Right atrium auricular region (tissue), 2 donors: ENCODE measurements around the gene NAP1L4. TPM values are rescaled to one million over a fixed set of nuclear protein-coding genes. Genes with fewer than 3 reads are reported as not detected.

ENCODE experiments used
- DNase-seq: peaks from one replicate; pipeline ENCODE4 v3.0.0-alpha.2; 2019; ENCODE audit warnings: low spot score
- H3K27ac ChIP-seq, 2 donors: fragments of 200-600 bp; sonication (generic); 1 replicate in 1 of 2; 2 replicates in 1 of 2; pipeline ENCODE4 v1.5.1; 2016 to 2019
- H3K27me3 ChIP-seq, 2 donors: fragments of 200-600 bp; sonication (generic); one replicate each; pipeline versions ENCODE4 v1.5.1 to v1.6.0; 2017 to 2019
- H3K36me3 ChIP-seq: fragments of 200-600 bp; sonication (generic); one replicate; pipeline ENCODE4 v1.5.1; 2016
- H3K4me1 ChIP-seq, 2 donors: fragments of 200-600 bp; sonication (generic); one replicate each; pipeline versions ENCODE4 v1.5.1 to v1.6.0; 2017 to 2019
- H3K4me3 ChIP-seq, 2 donors: fragments of 200-600 bp; sonication (generic); 1 replicate in 1 of 2; 2 replicates in 1 of 2; pipeline ENCODE4 v1.5.1; 2017 to 2019; ENCODE audit warnings: mild to moderate bottlenecking in 1 of 2, moderate library complexity in 1 of 2
- H3K9me3 ChIP-seq, 2 donors: fragments of 200-600 bp; sonication (generic); one replicate each; pipeline ENCODE4 v1.5.1; 2019
- total RNA-seq, 2 donors: library from RNA; depleted of rRNA; stranded (reverse); fragments of >200 nt; gene quantifications; one replicate each; pipeline ENCODE4 v1.1.0, GENCODE V29; 2016
- TF ChIP-seq, protein P1 (sequence below), 2 donors: fragments of 200-600 bp; sonication (generic); IDR thresholded peaks; one replicate each; pipeline ENCODE4 v1.5.1; 2019; ENCODE audit warnings: antibody characterized with exemption in 2 of 2

Gene NAP1L4
- total RNA-seq, 2 donors from 2014 or later, result 79.2 to 128 TPM

DNA sequence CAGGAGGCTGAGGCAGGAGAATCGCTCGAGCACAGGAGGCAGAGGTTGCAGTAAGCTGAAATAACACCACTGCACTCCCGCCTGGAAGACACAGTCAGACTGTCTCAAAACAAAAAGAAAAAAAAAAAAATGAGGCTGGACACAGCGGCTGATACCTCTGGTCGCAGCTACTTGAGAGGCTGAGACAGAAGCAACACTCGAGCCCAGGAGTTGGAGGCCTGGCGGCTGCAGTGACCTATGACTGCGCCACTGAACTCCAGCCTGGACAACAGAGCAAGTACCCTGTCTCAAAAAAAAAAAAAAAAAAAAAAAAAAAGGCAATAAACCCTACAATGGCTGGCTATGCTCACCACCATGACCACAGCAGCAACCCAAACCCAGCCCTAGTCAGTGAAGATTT, 11.0 kb downstream of the NAP1L4 start:
- H3K9me3 ChIP-seq, result no peaks in the 10 kb centered on the region
- H3K36me3 ChIP-seq, result peaks cover 24% of the 10 kb centered on the region
- peaks cover 0 to 21% of the 10 kb centered on the region in 2 donors for H3K4me1 ChIP-seq
- TF ChIP-seq, protein P1, sequence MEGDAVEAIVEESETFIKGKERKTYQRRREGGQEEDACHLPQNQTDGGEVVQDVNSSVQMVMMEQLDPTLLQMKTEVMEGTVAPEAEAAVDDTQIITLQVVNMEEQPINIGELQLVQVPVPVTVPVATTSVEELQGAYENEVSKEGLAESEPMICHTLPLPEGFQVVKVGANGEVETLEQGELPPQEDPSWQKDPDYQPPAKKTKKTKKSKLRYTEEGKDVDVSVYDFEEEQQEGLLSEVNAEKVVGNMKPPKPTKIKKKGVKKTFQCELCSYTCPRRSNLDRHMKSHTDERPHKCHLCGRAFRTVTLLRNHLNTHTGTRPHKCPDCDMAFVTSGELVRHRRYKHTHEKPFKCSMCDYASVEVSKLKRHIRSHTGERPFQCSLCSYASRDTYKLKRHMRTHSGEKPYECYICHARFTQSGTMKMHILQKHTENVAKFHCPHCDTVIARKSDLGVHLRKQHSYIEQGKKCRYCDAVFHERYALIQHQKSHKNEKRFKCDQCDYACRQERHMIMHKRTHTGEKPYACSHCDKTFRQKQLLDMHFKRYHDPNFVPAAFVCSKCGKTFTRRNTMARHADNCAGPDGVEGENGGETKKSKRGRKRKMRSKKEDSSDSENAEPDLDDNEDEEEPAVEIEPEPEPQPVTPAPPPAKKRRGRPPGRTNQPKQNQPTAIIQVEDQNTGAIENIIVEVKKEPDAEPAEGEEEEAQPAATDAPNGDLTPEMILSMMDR (IDR thresholded peaks at IDR 0.05), result no peak
- no peak overlapping the region for H3K4me3 ChIP-seq
- no peak for DNase-seq
- no peaks in the 10 kb centered on the region for H3K27me3 ChIP-seq
- no peak overlapping the region for H3K27ac ChIP-seq

DNA sequence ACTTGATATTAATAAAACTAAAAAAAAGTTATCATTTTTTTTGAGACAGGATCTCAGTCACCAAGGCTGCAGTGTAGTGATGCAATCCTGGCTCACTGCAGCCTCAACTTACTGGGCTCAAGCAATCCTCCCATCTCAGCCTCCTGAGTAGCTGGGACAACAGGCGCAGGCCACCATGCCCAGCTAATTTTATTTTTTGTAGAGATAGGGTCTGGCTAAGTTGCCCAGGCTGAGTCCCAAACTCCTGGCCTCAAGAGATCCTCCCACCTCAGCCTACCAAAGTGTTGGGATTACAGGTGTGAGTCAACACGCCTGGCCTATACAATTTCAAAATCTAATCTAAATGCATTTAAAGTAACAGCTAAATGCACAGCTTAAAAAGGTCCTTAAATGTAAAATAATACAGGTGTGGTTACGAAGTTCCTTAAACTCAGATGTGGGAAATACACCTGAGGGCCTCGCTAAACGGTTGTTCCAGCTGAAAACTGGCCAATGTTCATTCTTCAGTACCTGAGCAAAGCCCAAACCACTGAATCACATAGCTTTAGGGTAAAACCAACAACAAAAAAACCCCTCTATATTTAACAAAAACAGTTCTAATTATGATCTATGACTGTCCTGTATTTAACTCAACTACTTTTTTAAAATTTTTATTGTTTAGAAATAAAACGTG, 11.8 kb downstream of the NAP1L4 start:
- H3K4me3 ChIP-seq, result no peak overlapping the region
- no peaks in the 10 kb centered on the region for H3K9me3 ChIP-seq
- peaks cover 0 to 26% of the 10 kb centered on the region in 2 donors for H3K4me1 ChIP-seq
- no peak overlapping the region for H3K27ac ChIP-seq
- peaks cover 27% of the 10 kb centered on the region for H3K36me3 ChIP-seq
- H3K27me3 ChIP-seq, result no peaks in the 10 kb centered on the region
- DNase-seq, result no peak
- TF ChIP-seq, protein P1 (IDR thresholded peaks at IDR 0.05), result no peak

DNA sequence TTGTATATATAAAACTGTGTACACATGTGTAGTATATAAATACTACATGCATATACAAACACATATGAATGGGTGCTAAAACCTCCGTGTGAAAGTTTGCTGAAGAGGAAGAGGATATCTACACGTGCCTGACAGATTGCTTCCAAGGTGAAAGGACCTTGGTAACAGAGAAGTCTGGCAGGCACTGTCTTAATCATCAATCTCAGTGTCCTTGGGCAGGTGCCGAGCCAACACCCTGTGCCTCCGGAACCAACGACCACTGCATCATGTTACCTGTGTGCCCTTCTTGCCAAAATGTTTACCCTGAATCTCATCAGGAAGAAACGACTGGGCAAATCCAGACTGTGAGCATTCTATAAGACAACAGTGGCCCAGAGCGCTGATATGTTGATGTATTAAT, 15.0 kb downstream of the NAP1L4 start:
- Histone ChIP-seq H3K4me1 (peaks cover 0 to 17% of the 10 kb centered on the region in 2 donors), H3K36me3 (peaks cover 51% of the 10 kb centered on the region), H3K27me3 (no peaks in the 10 kb centered on the region), H3K9me3 (no peaks in the 10 kb centered on the region), H3K27ac (no peak overlapping the region), H3K4me3 (no peak overlapping the region)
- no peak for DNase-seq
- TF ChIP-seq, protein P1 (IDR thresholded peaks at IDR 0.05), result no peak

DNA sequence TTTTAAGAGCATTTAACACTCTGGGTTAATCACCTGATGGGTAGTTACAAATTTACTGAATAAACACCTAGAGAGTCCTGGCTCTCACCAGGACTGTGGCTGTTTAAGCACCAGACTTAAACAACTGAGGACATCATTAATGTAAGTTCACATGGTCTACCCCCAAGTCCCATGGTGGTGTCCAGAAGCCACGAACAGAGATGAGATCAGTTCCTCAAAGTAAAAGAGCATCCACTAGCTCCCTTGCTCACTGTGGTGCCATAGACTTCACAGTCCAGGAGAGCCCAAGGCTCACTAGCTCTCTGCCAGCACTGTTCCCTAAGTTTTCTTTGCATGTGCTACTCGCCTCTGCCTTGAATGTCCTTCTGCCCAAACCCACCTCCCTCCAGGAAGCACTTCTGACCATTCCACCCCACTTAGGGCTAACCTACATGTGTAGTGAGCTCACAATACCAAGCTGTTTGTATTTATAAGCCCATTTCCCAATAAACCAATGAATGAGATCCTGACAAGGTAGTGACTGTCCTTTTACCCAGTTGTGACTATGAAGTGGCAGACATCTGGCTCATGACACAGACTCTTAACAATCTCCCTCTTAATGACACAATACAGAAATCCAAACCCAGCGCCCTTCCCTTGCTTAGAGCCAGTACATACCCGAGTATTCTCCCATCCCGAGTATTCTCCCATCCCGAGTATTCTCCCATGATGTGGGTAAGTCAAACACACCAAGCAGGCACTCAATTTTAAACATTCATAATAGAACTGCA, 15.7 kb downstream of the NAP1L4 start:
- H3K4me3 ChIP-seq, result no peak overlapping the region
- DNase-seq, result no peak
- H3K36me3 ChIP-seq, result peaks cover 58% of the 10 kb centered on the region
- H3K4me1 ChIP-seq, result peaks cover 0 to 13% of the 10 kb centered on the region in 2 donors
- TF ChIP-seq, protein P1 (IDR thresholded peaks at IDR 0.05), result no peak
- no peaks in the 10 kb centered on the region for H3K9me3 ChIP-seq
- H3K27me3 ChIP-seq, result no peaks in the 10 kb centered on the region
- H3K27ac ChIP-seq, result no peak overlapping the region

DNA sequence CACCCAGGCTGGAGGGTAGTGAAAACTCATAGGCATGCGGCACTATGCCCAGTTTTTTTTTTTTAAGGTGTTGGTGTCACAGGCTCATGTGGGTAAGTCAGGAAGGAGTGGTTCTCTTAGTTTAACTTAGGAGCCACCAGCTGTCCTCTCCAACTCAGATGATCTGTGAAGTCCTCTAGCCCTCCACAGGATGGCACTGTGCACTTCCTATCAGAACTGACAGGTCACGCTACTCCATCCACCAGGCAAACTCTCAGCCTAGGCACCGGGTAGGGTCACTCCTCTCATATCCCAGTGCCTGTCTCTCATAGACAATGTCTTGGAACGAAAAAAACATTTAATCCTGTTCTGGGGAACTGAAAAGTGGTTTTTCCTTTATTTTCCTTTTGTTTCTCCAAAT, 16.5 kb downstream of the NAP1L4 start:
- TF ChIP-seq, protein P1 (IDR thresholded peaks at IDR 0.05), result peak in 1 of 2 donors; percentile 59
- no peak overlapping the region for H3K4me3 ChIP-seq

More for the DNA sequence above, 16.5 kb downstream of the NAP1L4 start:
- Histone ChIP-seq H3K36me3 (peaks cover 67% of the 10 kb centered on the region), H3K27me3 (no peaks in the 10 kb centered on the region), H3K27ac (no peak overlapping the region), H3K4me1 (peaks cover 0 to 13% of the 10 kb centered on the region in 2 donors), H3K9me3 (no peaks in the 10 kb centered on the region)
- no peak for DNase-seq
